SK-N-SH treated with all-trans-retinoic acid at 6 μM for 48 hours (cell line): ENCODE results near the gene SRI.

ENCODE experiments used
- ATAC-seq: fragments of 200-7000 bp; cut with Tn5 transposase; 3 replicates; pipeline ENCODE4 v1.9.1; 2020; ENCODE audit warnings: mild to moderate bottlenecking, moderate library complexity
- ARNTL ChIP-seq: fragments of 450-650 bp; formaldehyde crosslinking; IDR thresholded peaks from 2 replicates; pipeline ENCODE4 v1.5.0; 2020; ENCODE audit warnings: low read depth, mild to moderate bottlenecking, moderate library complexity, borderline replicate concordance
- BACH2 ChIP-seq: fragments of 250-450 bp; sonication (Bioruptor Pico); IDR thresholded peaks from 2 replicates; pipeline ENCODE4 v1.9.0; 2021; ENCODE audit warnings: mild to moderate bottlenecking, borderline replicate concordance
- CREB5 ChIP-seq: fragments of 250-450 bp; sonication (Bioruptor Pico); IDR thresholded peaks from 2 replicates; pipeline ENCODE4 v1.5.1; 2020; ENCODE audit warnings: low read depth, mild to moderate bottlenecking, moderate library complexity
- CSRNP3 ChIP-seq: fragments of 250-450 bp; sonication (Bioruptor Pico); IDR thresholded peaks from 2 replicates; pipeline ENCODE4 v1.5.1; 2021; ENCODE audit warnings: mild to moderate bottlenecking, moderate library complexity
- ESRRG ChIP-seq: fragments of 250-450 bp; sonication (Bioruptor Pico); IDR thresholded peaks from 2 replicates; pipeline ENCODE4 v1.6.1; 2021; ENCODE audit warnings: mild to moderate bottlenecking
- ISL1 ChIP-seq: fragments of 250-450 bp; sonication (Bioruptor Pico); IDR thresholded peaks from 2 replicates; pipeline ENCODE4 v2.1.2; 2022; ENCODE audit warnings: mild to moderate bottlenecking, moderate library complexity
- PATZ1 ChIP-seq: fragments of 250-450 bp; sonication (Bioruptor Pico); IDR thresholded peaks from 2 replicates; pipeline ENCODE4 v1.8.0; 2020; ENCODE audit warnings: mild to moderate bottlenecking, moderate library complexity, borderline replicate concordance
- POU6F1 ChIP-seq: fragments of 250-450 bp; sonication (Bioruptor Pico); IDR thresholded peaks from 2 replicates; pipeline ENCODE4 v1.8.0; 2021; ENCODE audit warnings: low read depth, mild to moderate bottlenecking, moderate library complexity, borderline replicate concordance
- PPARA ChIP-seq: fragments of 250-450 bp; sonication (Bioruptor Pico); IDR thresholded peaks from 2 replicates; pipeline ENCODE4 v1.5.0; 2020; ENCODE audit warnings: mild to moderate bottlenecking, borderline replicate concordance
- RARB ChIP-seq: fragments of 250-450 bp; sonication (Bioruptor Pico); IDR thresholded peaks from 2 replicates; pipeline ENCODE4 v1.8.0; 2021; ENCODE audit warnings: mild to moderate bottlenecking, moderate library complexity
- TCF4 ChIP-seq: fragments of 250-450 bp; sonication (Bioruptor Pico); IDR thresholded peaks from 2 replicates; pipeline ENCODE4 v1.8.0; 2021; ENCODE audit warnings: mild to moderate bottlenecking, moderate library complexity, borderline replicate concordance
- TOX ChIP-seq: fragments of 250-450 bp; sonication (Bioruptor Pico); IDR thresholded peaks from 2 replicates; pipeline ENCODE4 v1.8.0; 2021; ENCODE audit warnings: mild to moderate bottlenecking, moderate library complexity, borderline replicate concordance
- TSHZ2 ChIP-seq: fragments of 250-450 bp; sonication (Bioruptor Pico); IDR thresholded peaks from 2 replicates; pipeline ENCODE4 v1.5.0; 2020; ENCODE audit warnings: mild to moderate bottlenecking, moderate library complexity
- ZC3H10 ChIP-seq: fragments of 250-450 bp; sonication (Bioruptor Pico); IDR thresholded peaks from 2 replicates; pipeline ENCODE4 v1.5.1; 2021; ENCODE audit warnings: mild to moderate bottlenecking, moderate library complexity
- ZFP30 ChIP-seq: fragments of 450-650 bp; formaldehyde crosslinking; IDR thresholded peaks from 2 replicates; pipeline ENCODE4 v1.5.0; 2022; ENCODE audit warnings: mild to moderate bottlenecking, moderate library complexity
- ZNF565 ChIP-seq: fragments of 450-650 bp; formaldehyde crosslinking; conservative IDR thresholded peaks from 2 replicates; pipeline ENCODE4 v1.5.0; 2020; ENCODE audit warnings: low read depth, mild to moderate bottlenecking, moderate library complexity

SRI gene

GRCh38 chr7:88218429-88218745 is 1.5 kb downstream of the SRI start (continued):
- TF ChIP-seq POU6F1 (no peak), TOX (CRISPR knock-in tag) (no peak), PPARA (CRISPR knock-in tag) (no peak), ESRRG (CRISPR knock-in tag) (no peak), ARNTL (CRISPR knock-in tag) (no peak), BACH2 (CRISPR knock-in tag) (no peak), ISL1 (CRISPR knock-in tag) (no peak), PATZ1 (CRISPR knock-in tag) (no peak), ZC3H10 (CRISPR knock-in tag) (no peak)

- no peak for ATAC-seq
- TF ChIP-seq TSHZ2, result no peak
These were observed 2.0 kb downstream of the SRI start for GRCh38 chr7:88217675-88218428.

DNA sequence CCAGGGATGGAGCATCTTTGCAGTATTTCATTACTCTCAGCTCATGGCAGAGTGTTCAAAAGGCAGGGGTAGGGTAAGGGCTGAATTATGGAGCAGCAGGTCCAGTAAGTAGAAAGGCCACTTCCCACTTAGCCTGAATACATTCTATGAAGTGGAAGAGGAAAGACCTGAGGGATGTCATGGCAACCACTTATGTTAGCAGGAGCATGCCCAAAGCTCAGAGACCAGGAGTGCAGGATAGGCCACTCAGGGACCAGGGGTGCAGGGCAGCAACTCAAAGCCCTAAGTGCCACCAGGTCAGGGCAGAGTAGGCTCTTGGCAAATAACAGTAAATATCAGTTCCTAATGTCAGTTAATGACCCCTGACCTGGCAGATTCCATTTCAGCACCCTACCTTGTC is 3.6 kb downstream of the SRI start:
- TF ChIP-seq POU6F1 (no peak), RARB (CRISPR knock-in tag) (no peak)
- no peak for ATAC-seq

DNA sequence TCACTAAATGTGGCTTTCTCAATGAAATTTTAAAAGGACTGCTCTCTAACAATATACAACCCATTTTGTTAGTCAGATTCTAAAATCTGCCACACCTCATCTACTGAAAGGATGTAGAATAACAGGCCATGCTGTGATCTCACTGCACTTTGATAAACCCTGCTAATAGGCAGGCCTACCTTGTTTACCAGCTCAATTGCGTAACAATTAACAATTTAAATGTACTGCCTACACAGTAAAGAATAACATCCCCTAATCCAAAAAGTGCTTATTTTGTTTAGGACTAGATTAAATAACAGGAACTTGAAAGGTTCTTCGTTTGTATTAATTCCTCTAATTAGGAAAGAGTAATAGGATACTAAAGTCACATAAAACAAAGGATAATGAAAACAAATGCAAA is 4.5 kb downstream of the SRI start:
- no peak for TF ChIP-seq TSHZ2
- TF ChIP-seq CSRNP3 (CRISPR knock-in tag), result no peak
- no peak for TF ChIP-seq TCF4 (CRISPR knock-in tag)
- no peak for TF ChIP-seq CREB5 (CRISPR knock-in tag)
- TF ChIP-seq ZFP30 (CRISPR knock-in tag), result no peak
- TF ChIP-seq PPARA (CRISPR knock-in tag), result no peak
- no peak for TF ChIP-seq BACH2 (CRISPR knock-in tag)
- no peak for TF ChIP-seq RARB (CRISPR knock-in tag)
- no peak for TF ChIP-seq ZNF565 (CRISPR knock-in tag)
- TF ChIP-seq POU6F1, result no peak
- ATAC-seq, result no peak
